ENCODE measurements around the gene CAPS.

The CAPS gene

GRCh38 chr19:5899728-5900526 lies 14.1 kb upstream of the CAPS start:
- TF ChIP-seq CTCF (conservative IDR thresholded peaks at IDR 0.05; ENCODE audit: low read depth, low read length): no peak
- no peak for DNase-seq (ENCODE audit: low read depth)
- H3K4me3 ChIP-seq (ENCODE audit: low read depth, low read length): no peak overlapping the region

- DNase-seq (ENCODE audit: low read depth): no peak
- no peak for TF ChIP-seq CTCF (conservative IDR thresholded peaks at IDR 0.05; ENCODE audit: low read depth, low read length)
- no peak overlapping the region for H3K4me3 ChIP-seq (ENCODE audit: low read depth, low read length)
These were observed 13.1 kb upstream of the CAPS start for GRCh38 chr19:5900976-5901375.

GRCh38 chr19:5903056-5903623 lies 10.9 kb upstream of the CAPS start:
- no peak for TF ChIP-seq CTCF (conservative IDR thresholded peaks at IDR 0.05; ENCODE audit: low read depth, low read length)
- H3K4me3 ChIP-seq (ENCODE audit: low read depth, low read length): peak overlapping the region; percentile 100
- peak; percentile 51 for DNase-seq (ENCODE audit: low read depth)

GRCh38 chr19:5903624-5904351 lies 10.3 kb upstream of the CAPS start, which contains the start of gene NDUFA11:
NDUFA11 (minus strand) TSS chr19:5903790; CDS start chr19:5903708, 82 bp downstream.
- DNase-seq (ENCODE audit: low read depth): peak; percentile 98
- peak within 1 kb of the TSS; percentile 100 for H3K4me3 ChIP-seq (ENCODE audit: low read depth, low read length)
- no peak for TF ChIP-seq CTCF (conservative IDR thresholded peaks at IDR 0.05; ENCODE audit: low read depth, low read length)

GRCh38 chr19:5904352-5905113 lies 9.5 kb upstream of the CAPS start, which contains the start of gene VMAC:
VMAC (plus strand) TSS chr19:5904872; CDS start chr19:5904891, 19 bp downstream.
- TF ChIP-seq CTCF (conservative IDR thresholded peaks at IDR 0.05; ENCODE audit: low read depth, low read length): no peak
- DNase-seq (ENCODE audit: low read depth): peak; percentile 100
- H3K4me3 ChIP-seq (ENCODE audit: low read depth, low read length): peak within 1 kb of the TSS; percentile 100

- no peak for DNase-seq (ENCODE audit: low read depth)
- peak overlapping the region; percentile 85 for H3K4me3 ChIP-seq (ENCODE audit: low read depth, low read length)
- TF ChIP-seq CTCF (conservative IDR thresholded peaks at IDR 0.05; ENCODE audit: low read depth, low read length): no peak
These were observed 8.8 kb upstream of the CAPS start for GRCh38 chr19:5905114-5905778.
